IMR-90 (cell line): Measurements from ENCODE around the gene SLC37A4. TPM values are rescaled to one million over a fixed set of nuclear protein-coding genes. Genes with fewer than 3 reads are reported as not detected.

Experiments
- ATAC-seq: fragments of 200-7000 bp; cut with Tn5 transposase; 2 replicates; pipeline ENCODE4 v1.9.1; 2020; ENCODE audit warnings: low read depth, mild to moderate bottlenecking, moderate library complexity
- BruUV-seq: library from RNA; stranded (reverse); fragments of 400-500 nt; replicated peaks from 2 replicates; lab custom pipeline; 2021; lab: Mats Ljungman, UMichigan
- CTCF ChIA-PET: fragments of 300-600 bp; formaldehyde crosslinking; extraction: SDS; loops from one replicate; lab custom pipeline; 2021; ENCODE audit warnings: antibody characterized with exemption; lab: Yijun Ruan, JAX
- POLR2A ChIA-PET: fragments of 300-600 bp; sonication (Branson Sonifier 250); formaldehyde crosslinking; loops from one replicate; lab custom pipeline; 2022; ENCODE audit warnings: antibody characterized with exemption; ENCODE audit not compliant: unreplicated experiment; lab: Charles Lee
- DNase-seq: peaks from one replicate; pipeline ENCODE4 v3.0.0; 2013
- H2AFZ ChIP-seq: replicated peaks from 2 replicates; pipeline ENCODE3; 2013; ENCODE audit warnings: low read length, mild to moderate bottlenecking; ENCODE audit not compliant: poor library complexity
- H2AK5ac ChIP-seq: 2 replicates; pipeline ENCODE4 v1.6.1; 2013; ENCODE audit warnings: low read depth, low read length, inconsistent platforms
- H2AK9ac ChIP-seq: replicated peaks from 2 replicates; pipeline ENCODE3; 2013; ENCODE audit warnings: mild to moderate bottlenecking, low read depth, low read length, moderate library complexity; ENCODE audit not compliant: poor library complexity
- H2BK120ac ChIP-seq: 2 replicates; pipeline ENCODE4 v1.6.1; 2013; ENCODE audit warnings: low read depth, low read length, inconsistent platforms
- H2BK15ac ChIP-seq: 3 replicates; pipeline ENCODE4 v1.6.1; 2013; ENCODE audit warnings: low read depth, low read length, inconsistent platforms
- H2BK20ac ChIP-seq: 2 replicates; pipeline ENCODE4 v1.6.1; 2013; ENCODE audit warnings: low read depth, mild to moderate bottlenecking, inconsistent platforms, low read length, moderate library complexity
- H2BK5ac ChIP-seq: 2 replicates; pipeline ENCODE4 v1.6.1; 2013; ENCODE audit warnings: mild to moderate bottlenecking, low read depth, low read length, inconsistent platforms; ENCODE audit not compliant: poor library complexity, severe bottlenecking
- H3K14ac ChIP-seq: replicated peaks from 2 replicates; pipeline ENCODE4 v1.6.1; 2013; ENCODE audit warnings: low read depth, low read length, inconsistent platforms
- H3K18ac ChIP-seq: 2 replicates; pipeline ENCODE4 v1.6.1; 2013; ENCODE audit warnings: low read depth, low read length, control low read depth
- H3K23ac ChIP-seq: 2 replicates; pipeline ENCODE4 v1.6.1; 2013; ENCODE audit warnings: low read depth, low read length, inconsistent platforms
- H3K27ac ChIP-seq: 2 replicates; pipeline ENCODE4 v1.5.1; 2013; ENCODE audit warnings: mild to moderate bottlenecking, control low read depth, low read length; ENCODE audit not compliant: insufficient read depth
- H3K27me3 ChIP-seq: 2 replicates; pipeline ENCODE4 v1.6.1; 2013; ENCODE audit warnings: low read length; ENCODE audit not compliant: control insufficient read depth, insufficient read depth
- H3K36me3 ChIP-seq: 2 replicates; pipeline ENCODE4 v1.6.1; 2013; ENCODE audit warnings: low read length, mixed read lengths; ENCODE audit not compliant: control insufficient read depth, insufficient read depth
- H3K4ac ChIP-seq: 2 replicates; pipeline ENCODE4 v1.6.1; 2013; ENCODE audit warnings: low read depth, low read length, inconsistent platforms
- H3K4me1 ChIP-seq: 2 replicates; pipeline ENCODE4 v1.6.1; 2013; ENCODE audit warnings: low read length, mixed read lengths; ENCODE audit not compliant: control insufficient read depth, insufficient read depth
- H3K4me2 ChIP-seq: 2 replicates; pipeline ENCODE4 v1.6.1; 2013; ENCODE audit warnings: low read depth, mild to moderate bottlenecking, control low read depth, low read length, moderate library complexity
- H3K4me3 ChIP-seq: 2 replicates; pipeline ENCODE4 v1.5.1; 2013; ENCODE audit warnings: low read depth, mild to moderate bottlenecking, control low read depth, low read length, moderate library complexity; ENCODE audit not compliant: insufficient read depth
- H3K56ac ChIP-seq: 2 replicates; pipeline ENCODE4 v1.6.1; 2013; ENCODE audit warnings: low read length, inconsistent platforms; ENCODE audit not compliant: insufficient read depth; ENCODE audit errors: extremely low read depth
- H3K79me1 ChIP-seq, 2 experiments: 2 replicates each; pipeline ENCODE4 v1.6.1; 2013; ENCODE audit warnings: low read length in 2 of 2, inconsistent platforms in 1 of 2, low read depth in 1 of 2
- H3K9ac ChIP-seq: 2 replicates; pipeline ENCODE4 v1.6.1; 2013; ENCODE audit warnings: low read depth, low read length, control low read depth
- H3K9me1 ChIP-seq: 2 replicates; pipeline ENCODE4 v1.6.1; 2013; ENCODE audit warnings: low read length, inconsistent platforms; ENCODE audit not compliant: insufficient read depth
- H3K9me3 ChIP-seq: 2 replicates; pipeline ENCODE4 v1.6.1; 2013; ENCODE audit warnings: low read length; ENCODE audit not compliant: control insufficient read depth, insufficient read depth
- H4K20me1 ChIP-seq: 2 replicates; pipeline ENCODE4 v1.6.1; 2013; ENCODE audit warnings: low read length, inconsistent platforms; ENCODE audit not compliant: insufficient read depth
- H4K5ac ChIP-seq: 2 replicates; pipeline ENCODE4 v1.6.1; 2013; ENCODE audit warnings: mild to moderate bottlenecking, low read depth, low read length, control low read depth
- H4K8ac ChIP-seq, 2 experiments: 2 replicates each; pipeline ENCODE4 v1.6.1; 2013; ENCODE audit warnings: low read depth in 2 of 2, low read length in 2 of 2, control low read depth in 1 of 2, inconsistent platforms in 1 of 2
- H4K91ac ChIP-seq: 2 replicates; pipeline ENCODE4 v1.6.1; 2013; ENCODE audit warnings: low read depth, low read length, inconsistent platforms; ENCODE audit not compliant: insufficient read depth
- FOS ChIP-seq: fragments of 150-350 bp; IDR thresholded peaks from 2 replicates; pipeline ENCODE4 v1.6.1; 2016; ENCODE audit warnings: low read depth, low read length
- MAFK ChIP-seq: IDR thresholded peaks from 2 replicates; pipeline ENCODE4 v1.6.1; 2012; ENCODE audit warnings: low read depth, low read length, improper control_type of control experiment
- MXI1 ChIP-seq: IDR thresholded peaks from 2 replicates; pipeline ENCODE4 v1.6.1; 2012; ENCODE audit warnings: low read depth, mild to moderate bottlenecking, low read length, moderate library complexity, borderline replicate concordance
- NFE2L2 ChIP-seq: fragments of 150-350 bp; IDR thresholded peaks from 2 replicates; pipeline ENCODE4 v1.6.1; 2016; ENCODE audit warnings: low read depth, mild to moderate bottlenecking, low read length
- POLR2A ChIP-seq: IDR thresholded peaks from 2 replicates; pipeline ENCODE4 v1.6.1; 2012; ENCODE audit warnings: mild to moderate bottlenecking, low read depth, low read length
- RFX5 ChIP-seq: IDR thresholded peaks from 2 replicates; pipeline ENCODE4 v1.8.0; 2012; ENCODE audit warnings: low read depth, mild to moderate bottlenecking, low read length, moderate library complexity
- WGBS, 2 experiments: methylation state at CpG; one replicate each; pipeline versions ENCODE4 v1.1.5 to v1.1.7; 2013; ENCODE audit warnings: missing lambda C conversion rate in 2 of 2; ENCODE audit not compliant: insufficient read length in 1 of 2; ENCODE audit errors: extremely low coverage in 2 of 2; 5-methylcytosine and 5-hydroxymethylcytosine counted together
- dilution Hi-C: fragments of 300-500 bp; cut with HindIII; formaldehyde crosslinking; loops from one replicate; pipeline ENCODE4 v1.14.3; 2018; ENCODE audit warnings: low sequenced_read_pairs; ENCODE audit not compliant: unreplicated experiment
- in situ Hi-C: fragments of 300-500 bp; cut with MboI; formaldehyde crosslinking; loops from 3 replicates; pipeline ENCODE4 v1.14.3; 2019; ENCODE audit warnings: low sequenced_read_pairs, inconsistent platforms, mixed read lengths
- intact Hi-C: fragments of 100-400 bp; cut with micrococcal nuclease; formaldehyde crosslinking; loops from 2 replicates; pipeline ENCODE4 v1.10.0; 2022
- polyA plus RNA-seq, 3 experiments: library from polyadenylated mRNA; depleted of rRNA; stranded (reverse); fragments of >200 nt; gene quantifications; 2 replicates each; pipeline ENCODE4 v1.2.3, GENCODE V29; 2012; ENCODE audit warnings: low replicate concordance in 1 of 3
- total RNA-seq: library from RNA; depleted of rRNA; stranded (reverse); fragments of >200 nt; gene quantifications from 2 replicates; pipeline ENCODE4 v1.2.3, GENCODE V29; 2012
- TF ChIP-seq, protein P1 (sequence below): conservative IDR thresholded peaks from 2 replicates; pipeline ENCODE4 v1.5.1; 2012; ENCODE audit warnings: mild to moderate bottlenecking, low read depth, low read length, improper control_type of control experiment
- TF ChIP-seq, protein P2 (sequence below): fragments of 150-350 bp; IDR thresholded peaks from 2 replicates; pipeline ENCODE4 v1.6.1; 2017; ENCODE audit warnings: mild to moderate bottlenecking, antibody characterized with exemption, low read length, low read depth

The SLC37A4 gene
- total and polyA plus RNA-seq, 2 of the 4 experiments (the other 2 are of a cell fraction) = 7.5 to 14.3 TPM

DNA sequence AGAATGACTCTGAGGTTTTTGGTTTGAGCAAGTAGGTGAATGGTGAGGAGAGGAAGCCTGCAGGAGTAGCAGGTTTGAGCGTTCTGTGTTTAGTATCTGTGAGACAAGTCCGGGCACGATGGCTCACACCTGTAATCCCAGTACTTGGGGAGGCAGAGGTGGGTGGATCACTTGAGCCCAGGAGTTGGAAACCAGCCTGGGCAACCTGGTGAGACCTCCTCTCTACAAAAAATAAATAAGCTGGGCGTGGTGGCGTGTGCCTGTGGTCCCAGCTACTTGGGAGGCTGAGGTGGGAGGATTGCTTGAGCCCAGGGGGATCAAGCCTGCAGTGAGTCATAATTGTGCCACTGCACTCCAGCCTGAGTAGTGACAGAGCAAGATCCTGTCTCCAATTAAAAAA lies 42.4 kb downstream of the SLC37A4 start:
- CTCF ChIA-PET = no interaction called here
- H4K20me1 ChIP-seq = no peaks in the 10 kb centered on the region
- in situ Hi-C loops = no loop called here

More for the DNA sequence above, 42.4 kb downstream of the SLC37A4 start:
- no peak overlapping the region for H2BK15ac ChIP-seq
- no peaks in the 10 kb centered on the region for H3K79me1 ChIP-seq
- no peaks in the 10 kb centered on the region for H3K36me3 ChIP-seq
- no TSS peak for BruUV-seq
- no peaks in the 10 kb centered on the region for H3K9me3 ChIP-seq
- intact Hi-C loops (no loop called here), dilution Hi-C loops (no loop called here)
- H3K27ac ChIP-seq = no peak overlapping the region
- DNase-seq (no peak), ATAC-seq (no peak)
- no peak overlapping the region for H2AK9ac ChIP-seq
- H4K5ac ChIP-seq = no peak overlapping the region
- H2BK5ac ChIP-seq = no peak overlapping the region
- TF ChIP-seq, protein P1, sequence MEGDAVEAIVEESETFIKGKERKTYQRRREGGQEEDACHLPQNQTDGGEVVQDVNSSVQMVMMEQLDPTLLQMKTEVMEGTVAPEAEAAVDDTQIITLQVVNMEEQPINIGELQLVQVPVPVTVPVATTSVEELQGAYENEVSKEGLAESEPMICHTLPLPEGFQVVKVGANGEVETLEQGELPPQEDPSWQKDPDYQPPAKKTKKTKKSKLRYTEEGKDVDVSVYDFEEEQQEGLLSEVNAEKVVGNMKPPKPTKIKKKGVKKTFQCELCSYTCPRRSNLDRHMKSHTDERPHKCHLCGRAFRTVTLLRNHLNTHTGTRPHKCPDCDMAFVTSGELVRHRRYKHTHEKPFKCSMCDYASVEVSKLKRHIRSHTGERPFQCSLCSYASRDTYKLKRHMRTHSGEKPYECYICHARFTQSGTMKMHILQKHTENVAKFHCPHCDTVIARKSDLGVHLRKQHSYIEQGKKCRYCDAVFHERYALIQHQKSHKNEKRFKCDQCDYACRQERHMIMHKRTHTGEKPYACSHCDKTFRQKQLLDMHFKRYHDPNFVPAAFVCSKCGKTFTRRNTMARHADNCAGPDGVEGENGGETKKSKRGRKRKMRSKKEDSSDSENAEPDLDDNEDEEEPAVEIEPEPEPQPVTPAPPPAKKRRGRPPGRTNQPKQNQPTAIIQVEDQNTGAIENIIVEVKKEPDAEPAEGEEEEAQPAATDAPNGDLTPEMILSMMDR = no peak
- TF ChIP-seq MXI1 = no peak
- no peak for TF ChIP-seq NFE2L2
- TF ChIP-seq, protein P2, sequence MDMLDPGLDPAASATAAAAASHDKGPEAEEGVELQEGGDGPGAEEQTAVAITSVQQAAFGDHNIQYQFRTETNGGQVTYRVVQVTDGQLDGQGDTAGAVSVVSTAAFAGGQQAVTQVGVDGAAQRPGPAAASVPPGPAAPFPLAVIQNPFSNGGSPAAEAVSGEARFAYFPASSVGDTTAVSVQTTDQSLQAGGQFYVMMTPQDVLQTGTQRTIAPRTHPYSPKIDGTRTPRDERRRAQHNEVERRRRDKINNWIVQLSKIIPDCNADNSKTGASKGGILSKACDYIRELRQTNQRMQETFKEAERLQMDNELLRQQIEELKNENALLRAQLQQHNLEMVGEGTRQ = no peak
- no peak for TF ChIP-seq FOS
- no peak for TF ChIP-seq MAFK
- TF ChIP-seq RFX5 = no peak
- no peak for TF ChIP-seq POLR2A
- no peak overlapping the region for H3K4me3 ChIP-seq
- H4K8ac ChIP-seq = no peak overlapping the region
- no peak overlapping the region for H3K14ac ChIP-seq
- H2AK5ac ChIP-seq = no peak overlapping the region
- H4K91ac ChIP-seq = no peak overlapping the region
- no peak overlapping the region for H3K56ac ChIP-seq
- no peak overlapping the region for H2BK120ac ChIP-seq
- H3K4ac ChIP-seq = no peak overlapping the region
- no peaks in the 10 kb centered on the region for H3K4me1 ChIP-seq
- H3K18ac ChIP-seq = no peak overlapping the region
- H3K9me1 ChIP-seq = no peaks in the 10 kb centered on the region; the same call in 1 of the 2 replicates
- H2BK20ac ChIP-seq = no peak overlapping the region
- H3K27me3 ChIP-seq = no peaks in the 10 kb centered on the region
- no peak overlapping the region for H3K9ac ChIP-seq
- POLR2A ChIA-PET = no interaction called here
- H3K23ac ChIP-seq = no peak overlapping the region
- 100% methylated on average over 1 of the region's 5 CpGs; no CpG with 5 or more reads in 1 of the 2 experiments for WGBS, 2 experiments
- no peak overlapping the region for H3K4me2 ChIP-seq
- no peak overlapping the region for H2AFZ ChIP-seq
